ENCODE data around the gene ACIN1. TPM values are rescaled to one million over a fixed set of nuclear protein-coding genes. Genes with fewer than 3 reads are reported as not detected.

ACIN1 gene
- total and polyA plus RNA-seq, 2 of the 13 experiments (the other 11 are each of a cell fraction or from before 2014, with no cell fraction given): 165 to 183 TPM

DNA sequence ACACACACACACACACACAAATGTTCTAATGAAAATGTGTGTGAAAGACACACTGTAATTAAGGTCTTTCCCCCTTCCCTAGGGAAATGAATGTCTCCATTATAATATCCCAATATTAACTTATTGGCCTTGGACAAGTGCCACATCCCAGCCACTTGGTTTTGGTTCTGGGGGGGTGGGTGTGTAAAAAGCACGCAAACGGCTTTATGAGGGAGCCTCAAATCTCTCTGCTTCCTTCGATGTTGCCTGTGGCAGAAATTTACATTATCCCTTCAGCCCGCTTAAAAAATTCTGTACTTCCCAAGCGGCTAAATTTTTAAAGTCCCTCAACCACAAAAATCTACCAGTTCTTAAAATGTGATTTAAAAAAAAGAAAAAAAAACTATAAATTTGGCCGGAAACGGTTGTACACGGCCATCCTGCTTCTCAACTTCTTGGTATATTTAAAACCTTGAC, 85.4 kb downstream of the ACIN1 start (continued):
- no peak for TF ChIP-seq TCF7 (IDR thresholded peaks at IDR 0.05; ENCODE audit: low read depth)
- no peak for TF ChIP-seq FOXM1 (CRISPR knock-in tag; IDR thresholded peaks at IDR 0.05)
- TF ChIP-seq, protein P1, sequence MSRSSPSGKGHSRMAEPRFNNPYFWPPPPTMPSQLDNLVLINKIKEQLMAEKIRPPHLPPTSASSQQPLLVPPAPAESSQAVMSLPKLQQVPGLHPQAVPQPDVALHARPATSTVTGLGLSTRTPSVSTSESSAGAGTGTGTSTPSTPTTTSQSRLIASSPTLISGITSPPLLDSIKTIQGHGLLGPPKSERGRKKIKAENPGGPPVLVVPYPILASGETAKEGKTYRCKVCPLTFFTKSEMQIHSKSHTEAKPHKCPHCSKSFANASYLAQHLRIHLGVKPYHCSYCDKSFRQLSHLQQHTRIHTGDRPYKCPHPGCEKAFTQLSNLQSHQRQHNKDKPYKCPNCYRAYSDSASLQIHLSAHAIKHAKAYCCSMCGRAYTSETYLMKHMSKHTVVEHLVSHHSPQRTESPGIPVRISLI (CRISPR knock-in tag; IDR thresholded peaks at IDR 0.05; ENCODE audit: borderline replicate concordance): no peak
- TF ChIP-seq MBNL3 (CRISPR knock-in tag; conservative IDR thresholded peaks at IDR 0.05): no peak
- TF ChIP-seq RORA (CRISPR knock-in tag; IDR thresholded peaks at IDR 0.05): 0 out of 2 replicates have a peak, but pooled peaks have one; percentile 19
- no peak for TF ChIP-seq ZNF335 (CRISPR knock-in tag; IDR thresholded peaks at IDR 0.05)
- no peak for TF ChIP-seq ZSCAN20 (CRISPR knock-in tag; IDR thresholded peaks at IDR 0.05; ENCODE audit: borderline replicate concordance)
- peak; percentile 9; the same call in 1 of the 2 replicates for TF ChIP-seq MEF2D (CRISPR knock-in tag; IDR thresholded peaks at IDR 0.05)
- no peak for TF ChIP-seq ZNF136 (CRISPR knock-in tag; IDR thresholded peaks at IDR 0.05; ENCODE audit: low read depth)
- no peak for TF ChIP-seq RFXANK (CRISPR knock-in tag; IDR thresholded peaks at IDR 0.05)
- TF ChIP-seq NFE2 (CRISPR knock-in tag; IDR thresholded peaks at IDR 0.05): no peak
- TF ChIP-seq GATAD1 (CRISPR knock-in tag; IDR thresholded peaks at IDR 0.05): no peak
- TF ChIP-seq POGZ (CRISPR knock-in tag; IDR thresholded peaks at IDR 0.05): 0 out of 2 replicates have a peak, but pooled peaks have one; percentile 3
- TF ChIP-seq SMAD9 (CRISPR knock-in tag; IDR thresholded peaks at IDR 0.05): 0 out of 2 replicates have a peak, but pooled peaks have one; percentile 79
- TF ChIP-seq ZNF337 (CRISPR knock-in tag; IDR thresholded peaks at IDR 0.05; ENCODE audit: borderline replicate concordance, low read depth): peak; percentile 44; the same call in 1 of the 2 replicates

Data from HepG2 (cell line).